Measurements from ENCODE around the gene MAFG. TPM values are rescaled to one million over a fixed set of nuclear protein-coding genes. Genes with fewer than 3 reads are reported as not detected.

Gene MAFG
- total RNA-seq, 1 donor from 2014 or later: 12.3 TPM

DNA sequence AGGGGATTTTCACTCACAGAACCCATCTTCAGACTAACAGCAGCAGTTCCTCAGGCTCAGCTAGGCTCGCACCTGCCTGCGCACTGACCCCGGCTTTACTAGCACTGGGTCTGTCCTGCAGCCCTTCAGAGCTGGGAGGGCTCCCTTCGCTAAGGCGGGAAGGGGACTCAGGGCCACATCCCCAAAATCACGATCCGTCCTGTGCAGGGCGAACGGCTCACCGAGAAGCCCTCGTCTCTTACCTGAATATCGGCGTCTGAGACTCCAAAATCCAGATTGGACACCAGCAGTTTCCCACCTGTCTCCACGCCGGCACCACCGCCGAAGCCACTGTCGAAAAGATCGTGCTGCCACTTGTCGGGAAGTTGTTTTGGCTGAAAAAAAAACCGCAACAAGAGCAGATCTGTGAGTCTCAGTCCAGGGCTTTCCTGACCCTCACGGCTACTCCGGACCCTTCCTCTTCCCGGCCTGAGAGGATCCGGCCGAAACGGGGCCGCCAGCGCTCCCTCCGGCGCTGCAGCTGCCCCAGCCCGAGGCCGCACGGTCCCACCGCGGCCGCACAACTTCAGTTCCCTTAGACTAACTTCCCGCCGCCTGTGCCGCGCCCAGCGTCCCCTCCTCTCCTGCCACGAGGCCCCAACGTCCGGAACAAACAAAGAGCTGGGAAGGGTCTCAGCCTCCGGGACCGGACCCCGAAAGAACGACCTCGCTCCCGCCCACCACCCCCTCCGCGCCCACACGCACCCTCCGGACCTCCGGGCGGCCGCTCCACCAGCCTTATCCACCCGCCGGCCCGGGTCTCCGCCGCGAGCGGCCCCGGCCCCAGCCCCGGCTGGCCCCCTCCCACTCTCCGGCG lies 36.9 kb downstream of the MAFG start:
- ATAC-seq: no peak

- no peak for ATAC-seq
Observed at GRCh38 chr17:81889602-81890001, 37.9 kb downstream of the MAFG start.

DNA sequence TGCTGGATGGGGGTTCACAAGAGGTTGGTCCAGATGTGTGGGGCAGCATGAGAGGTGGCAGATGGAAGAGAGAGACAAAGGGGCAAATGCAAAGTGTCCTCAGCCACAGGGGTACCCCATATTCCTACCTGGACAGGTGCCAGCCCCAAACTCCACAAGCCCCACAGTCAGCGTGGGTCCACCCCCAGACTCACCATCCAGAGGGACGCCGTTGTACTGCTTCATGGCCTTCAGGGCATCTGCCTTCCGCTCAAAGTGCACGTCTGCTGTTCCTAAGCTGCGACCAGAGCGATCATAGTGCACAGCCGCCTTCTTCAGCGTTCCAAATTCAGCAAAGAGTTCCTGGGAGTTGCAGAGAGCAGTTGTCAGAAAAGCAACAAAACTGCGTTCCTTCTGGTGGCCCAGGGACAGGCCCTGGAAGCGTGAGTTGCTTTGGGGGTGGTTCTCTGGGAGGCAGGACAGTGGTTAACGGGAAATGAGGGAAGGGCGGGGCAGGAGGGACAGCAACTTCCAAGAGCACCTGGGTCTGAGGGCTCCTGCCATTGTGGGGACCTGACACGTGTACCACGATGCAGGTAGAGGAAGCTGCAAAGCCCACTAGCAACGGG lies 38.4 kb downstream of the MAFG start:
- ATAC-seq: no peak

DNA sequence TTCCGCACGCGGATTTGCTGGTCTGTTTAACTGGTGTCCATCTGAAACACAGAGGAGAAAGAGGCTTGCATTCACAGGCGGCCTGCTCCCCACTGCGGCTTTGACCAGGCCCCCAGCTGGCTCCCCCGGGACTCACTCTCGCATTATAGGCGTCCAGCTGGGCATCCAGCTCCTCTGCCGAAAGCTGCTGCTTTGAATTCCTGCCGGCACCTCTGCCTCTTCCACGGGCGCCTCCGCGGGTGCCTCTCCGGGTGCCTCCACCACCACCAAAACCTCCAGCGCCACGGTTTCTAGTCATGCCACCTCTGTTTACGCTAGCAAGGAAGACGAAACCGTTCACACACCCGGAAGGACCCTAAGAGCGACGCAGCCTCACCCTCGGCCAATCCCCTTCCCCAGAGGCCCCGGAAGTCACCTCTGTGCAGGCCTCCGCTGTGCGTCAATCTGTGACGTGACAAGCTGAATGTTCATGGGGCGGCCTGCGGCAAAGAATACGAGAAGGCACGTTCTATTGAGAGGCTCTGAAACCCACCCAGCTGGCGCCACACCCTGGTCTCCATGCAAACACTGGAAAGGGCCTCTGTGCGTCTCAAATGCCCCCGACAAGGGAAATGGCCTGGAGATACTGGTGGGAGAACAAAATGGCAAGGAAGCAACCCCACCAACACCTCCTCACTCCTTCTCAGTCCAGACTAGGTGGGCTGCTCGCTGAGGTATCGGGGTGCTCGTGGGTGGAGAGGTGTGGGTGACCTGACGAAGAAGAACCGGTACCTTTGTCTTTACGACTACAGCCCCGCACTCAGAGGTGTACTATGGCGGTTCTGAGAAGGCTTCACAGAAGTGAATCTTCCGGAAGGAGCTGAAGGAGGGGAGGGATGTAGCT lies 39.2 kb downstream of the MAFG start:
- no peak for ATAC-seq

DNA sequence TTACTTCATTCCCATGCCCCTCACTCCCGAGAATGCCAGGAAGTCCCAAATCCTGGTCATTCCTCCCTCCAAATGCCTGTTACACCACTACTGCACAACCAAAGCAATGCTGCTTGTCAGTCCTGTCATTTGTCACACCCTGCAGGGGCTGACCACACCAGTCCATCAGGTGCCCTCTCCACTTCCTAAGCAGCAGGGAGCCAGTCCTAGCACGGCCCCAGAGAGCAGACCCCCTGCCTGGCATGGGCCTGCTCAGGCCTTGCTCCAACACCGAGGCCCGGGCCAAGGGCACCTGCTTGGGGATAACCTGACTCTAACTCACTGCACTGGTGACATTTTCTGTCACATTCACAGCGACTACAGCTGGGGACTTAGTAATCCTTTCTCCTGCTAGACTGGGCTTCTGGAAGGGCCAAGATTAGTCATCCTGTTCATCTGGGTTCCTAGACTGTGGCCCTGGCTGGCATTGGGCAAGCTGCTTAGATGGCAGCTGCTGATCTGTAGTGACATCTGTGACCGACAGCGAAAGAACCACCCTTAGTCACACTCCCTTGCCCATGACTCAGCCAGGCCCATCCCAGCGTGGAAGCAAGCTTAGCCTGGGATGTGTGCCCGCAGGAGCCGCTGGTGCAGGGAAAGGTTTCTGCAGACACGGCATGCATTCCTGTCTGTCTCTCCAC lies 41.5 kb downstream of the MAFG start:
- peak; percentile 94 for ATAC-seq

DNA sequence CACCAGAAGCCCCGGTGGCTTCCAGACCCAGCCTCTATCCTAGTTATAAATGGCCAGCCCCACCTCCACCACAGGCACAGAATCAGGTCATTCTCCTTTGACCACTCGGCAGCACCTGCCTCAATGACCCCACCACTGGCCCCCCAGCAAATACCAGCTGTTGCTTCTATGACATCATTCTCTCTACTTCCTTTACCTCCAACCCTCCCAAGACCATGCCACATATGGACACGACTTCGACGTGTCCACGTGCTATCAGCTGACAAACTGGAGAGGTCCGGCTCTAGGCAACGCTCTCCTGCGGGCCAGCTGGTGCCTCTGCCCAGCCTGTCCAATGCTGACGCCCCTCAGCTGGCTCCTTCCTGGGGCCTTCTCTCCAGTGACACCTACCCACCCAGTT lies 42.1 kb downstream of the MAFG start:
- ATAC-seq: peak; percentile 3

- ATAC-seq: no peak
Observed at GRCh38 chr17:81884968-81885367, 42.6 kb downstream of the MAFG start.

DNA sequence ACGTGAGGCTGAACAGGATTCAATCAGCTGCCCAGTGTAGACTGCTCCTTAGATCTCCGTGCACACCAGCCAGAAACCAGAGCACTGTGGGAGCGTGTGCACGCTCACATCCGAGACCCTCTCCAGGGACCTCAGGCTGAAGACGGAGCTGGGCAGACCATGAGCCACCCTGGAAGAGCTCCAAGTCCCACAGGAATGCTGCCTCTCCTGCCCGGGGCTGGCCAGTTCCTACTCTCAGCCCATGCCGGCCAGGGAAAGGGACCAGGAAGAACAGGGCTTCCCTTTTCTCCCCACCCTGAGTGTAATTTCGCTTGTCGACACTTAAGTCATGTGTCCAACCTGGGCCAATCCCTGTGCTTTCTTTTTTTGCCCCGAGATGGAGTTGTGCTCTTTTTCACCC lies 43.0 kb downstream of the MAFG start:
- ATAC-seq: no peak

DNA sequence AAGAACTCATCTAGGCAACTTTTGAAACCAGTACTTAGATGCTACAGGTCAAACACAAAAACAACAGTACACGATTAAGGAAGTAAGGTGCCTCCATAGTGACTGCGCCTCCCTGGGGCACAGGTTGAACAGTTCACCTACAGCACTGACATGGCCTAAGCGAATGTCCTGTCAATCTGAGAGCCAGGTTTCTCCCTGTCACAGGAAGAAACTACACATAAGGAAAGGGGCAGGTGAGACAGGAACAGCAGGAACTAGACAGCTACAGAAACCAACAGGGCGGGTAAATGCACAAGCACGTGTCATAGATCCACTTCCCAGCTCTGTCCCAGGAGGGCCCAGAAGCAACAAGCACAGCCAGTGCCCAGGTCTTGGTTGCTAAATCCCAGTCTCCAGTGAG lies 48.4 kb downstream of the MAFG start:
- peak; percentile 91 for ATAC-seq

DNA sequence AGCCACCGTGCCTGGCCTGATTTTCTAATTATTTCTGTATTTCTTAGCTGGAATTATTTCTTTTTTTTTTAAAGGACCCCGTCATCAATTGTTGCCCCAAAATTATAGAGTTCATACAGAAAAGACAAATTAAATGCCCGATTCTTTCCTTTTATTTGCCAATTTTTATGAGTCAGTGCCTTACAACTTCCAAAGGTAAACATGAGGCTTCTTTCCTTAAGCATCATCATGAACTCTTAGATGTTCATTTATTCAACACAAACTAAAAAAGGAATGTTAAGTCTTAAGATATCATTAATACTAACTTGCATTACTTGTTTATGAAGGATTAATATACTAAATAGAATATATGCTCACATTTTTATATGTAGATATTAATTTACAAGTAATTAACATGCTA lies 49.2 kb downstream of the MAFG start:
- ATAC-seq: no peak

DNA sequence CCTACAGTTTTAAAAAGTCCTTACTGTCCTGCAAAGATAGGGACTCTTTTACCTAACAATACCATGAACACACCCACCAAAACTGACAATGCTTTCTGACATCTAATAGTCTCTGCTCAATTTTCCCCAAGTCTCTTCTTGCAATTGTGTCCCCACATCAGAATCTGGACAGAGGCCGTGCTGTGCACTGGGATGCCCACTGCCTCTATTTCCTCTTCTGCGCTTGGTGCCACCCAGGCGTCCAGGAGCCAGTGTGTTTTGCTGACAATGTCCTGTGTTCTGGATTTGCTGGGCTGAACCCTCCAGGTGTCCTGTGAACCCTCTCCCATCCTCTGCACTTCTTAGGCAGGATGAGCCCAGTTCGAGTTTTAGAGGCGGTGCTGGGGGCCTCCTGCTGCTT lies 50.0 kb downstream of the MAFG start:
- ATAC-seq: no peak

DNA sequence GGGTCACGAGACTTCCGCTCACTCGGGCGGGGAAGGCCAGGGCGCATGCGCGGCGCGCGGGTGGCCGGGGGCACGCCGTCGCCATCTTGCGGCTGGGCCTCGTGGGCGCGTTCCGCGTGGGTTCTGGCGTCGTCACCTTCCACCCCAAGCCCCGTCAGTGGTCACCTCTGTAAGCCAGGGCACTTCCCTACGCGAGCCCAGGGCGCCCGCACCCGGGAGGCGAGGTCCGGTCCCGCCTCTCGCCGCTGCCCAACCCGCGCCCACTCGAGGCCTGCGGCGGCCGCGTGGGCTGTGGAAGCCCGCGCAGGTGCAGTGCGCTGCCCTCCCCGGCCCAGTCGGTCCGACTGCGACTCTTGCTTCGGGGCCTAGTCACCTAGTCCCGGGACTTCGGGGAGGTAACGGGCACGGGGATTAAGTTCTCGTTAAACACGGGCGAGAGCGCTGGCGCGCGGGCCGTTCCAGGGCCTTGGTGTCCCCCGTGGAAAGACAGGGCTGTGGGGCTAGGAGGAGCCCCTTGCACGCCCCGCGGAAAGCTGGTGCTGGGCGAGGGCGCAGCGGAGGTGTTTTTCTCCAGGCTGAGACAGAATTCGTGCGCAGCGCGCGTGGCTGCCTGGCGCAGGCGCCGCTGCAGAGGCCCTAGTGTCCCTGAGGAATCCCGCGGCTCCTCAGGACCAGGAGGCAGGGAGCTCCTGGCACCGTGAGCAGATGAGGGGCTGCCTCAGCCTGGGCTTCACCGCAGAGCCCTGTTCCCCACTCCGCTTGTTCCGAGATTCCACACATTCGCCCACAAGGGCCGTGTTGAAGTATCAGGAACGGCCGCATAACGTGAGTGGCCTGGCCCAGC lies 55.9 kb downstream of the MAFG start:
- ATAC-seq: peak; percentile 2

DNA sequence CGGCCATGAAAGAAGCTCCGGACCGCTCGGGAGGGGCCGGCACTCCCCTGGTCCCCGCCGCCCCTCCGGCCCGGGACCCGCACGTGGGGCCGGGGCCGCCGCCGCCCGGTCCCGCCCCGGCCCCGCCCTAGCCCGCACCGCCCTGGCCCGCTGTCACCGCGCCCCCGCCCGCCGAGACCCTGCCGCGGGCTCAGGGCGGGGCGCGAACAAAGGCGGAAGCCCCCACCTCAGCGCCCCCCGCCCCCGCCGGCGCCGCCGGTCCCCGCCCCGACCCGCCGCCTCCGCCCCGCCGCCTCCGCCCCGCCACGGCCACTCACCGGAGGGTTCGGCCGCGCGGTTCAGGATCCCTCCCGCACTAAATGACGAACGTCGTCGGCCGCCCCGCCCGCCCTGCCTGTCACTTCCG lies 56.6 kb downstream of the MAFG start, which contains the start of gene ARHGDIA:
TSS of gene ARHGDIA (minus strand) at position 357 of the 406 bp plus-strand sequence. CDS start 1,407 bp downstream, outside the sequence.
- peak; percentile 54 for ATAC-seq

DNA sequence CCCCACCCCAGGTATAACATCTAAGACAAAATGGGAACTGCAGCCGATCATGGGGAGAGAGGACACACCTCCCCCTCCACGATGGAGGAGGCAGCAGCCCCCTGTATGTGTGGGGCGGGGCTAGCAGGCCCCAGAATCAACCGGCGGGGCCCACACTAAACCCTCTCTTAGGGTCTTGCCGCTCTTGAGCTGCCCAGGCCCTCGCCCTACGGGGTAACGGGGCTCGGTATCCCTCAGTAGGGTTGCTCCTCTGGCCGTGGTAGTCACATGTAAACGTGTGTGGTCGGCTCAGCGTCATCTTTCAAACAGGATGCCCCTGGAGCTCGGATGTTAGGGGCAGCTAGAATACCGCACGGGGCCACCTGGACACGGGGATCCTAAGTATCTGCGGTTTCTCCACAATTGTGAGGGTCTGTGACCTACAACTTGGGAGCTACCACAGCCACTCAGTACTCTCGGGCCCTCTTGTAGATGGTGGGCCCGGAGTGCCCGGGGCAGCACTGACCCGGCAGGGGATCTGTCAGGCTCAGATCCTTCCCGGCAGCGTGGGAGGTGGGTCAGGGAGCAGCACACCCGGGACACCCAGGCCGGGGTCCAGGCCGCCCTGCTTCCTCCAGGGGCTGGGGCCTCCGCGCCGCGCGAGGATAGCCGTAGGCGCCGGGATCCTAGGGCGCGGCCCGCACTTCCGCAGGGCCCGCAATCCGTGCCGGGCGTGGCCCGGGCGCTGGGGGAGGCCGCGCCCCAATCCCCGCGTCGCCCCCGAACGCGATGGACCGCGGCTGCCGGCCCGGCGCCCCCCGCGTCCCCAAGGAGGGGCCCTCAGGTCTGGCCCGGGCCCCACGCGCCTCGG lies 57.2 kb downstream of the MAFG start:
- peak; percentile 24 for ATAC-seq

DNA sequence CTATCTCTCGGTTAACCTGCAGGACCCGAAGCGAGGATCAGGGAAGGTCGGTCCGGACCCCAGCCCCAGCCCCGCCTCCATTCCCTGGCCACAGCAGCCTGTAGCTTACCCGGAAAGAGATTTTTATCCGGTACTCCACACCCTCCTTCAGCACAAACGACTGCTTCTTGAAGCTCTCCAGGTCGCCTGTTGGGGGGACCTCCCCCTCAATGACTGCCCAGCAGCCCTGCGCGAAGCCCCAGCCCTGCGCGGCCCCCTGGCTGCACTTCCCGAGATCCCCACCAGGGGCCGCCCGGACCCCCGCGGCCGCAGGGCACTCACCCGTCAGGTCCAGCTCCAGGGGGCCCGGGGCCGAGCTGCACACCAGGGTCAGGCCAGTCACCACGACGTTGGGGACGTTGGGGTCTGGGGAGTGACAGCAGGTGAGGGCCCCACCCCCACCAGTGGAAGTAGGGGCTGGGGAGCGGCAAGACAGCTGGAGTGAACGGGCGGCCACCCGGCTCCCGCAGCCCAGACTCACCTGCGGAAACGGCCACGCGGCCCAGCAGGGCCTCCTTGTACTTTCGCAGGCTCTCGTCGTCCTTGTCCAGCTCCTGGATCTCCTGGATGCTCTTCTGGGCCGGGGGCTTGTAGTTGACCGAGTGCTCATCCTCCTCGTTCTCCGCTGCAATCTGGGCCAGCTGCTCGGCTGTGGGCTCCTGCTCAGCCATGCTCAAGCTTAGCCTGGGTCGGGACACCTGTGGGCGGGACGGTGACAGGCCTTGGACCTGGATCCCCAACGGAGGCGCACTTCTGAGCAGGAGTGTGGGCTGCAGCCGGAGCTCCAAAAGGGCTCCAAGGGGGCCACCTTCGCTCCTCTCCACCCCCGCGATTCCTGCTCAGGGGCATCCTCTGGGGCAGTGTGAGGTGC lies 58.1 kb downstream of the MAFG start:
- peak; percentile 0 for ATAC-seq

GRCh38 chr17:81868674-81869220 lies 58.8 kb downstream of the MAFG start:
- peak; percentile 1 for ATAC-seq

All from esophagus mucosa (tissue), 1 donor.